Thyroid gland (tissue), 4 donors: Measurements from ENCODE around the gene TBC1D8. TPM values are rescaled to one million over a fixed set of nuclear protein-coding genes. Genes with fewer than 3 reads are reported as not detected.
"Not testable (repeated sequence)": the region's sequence is repeated elsewhere in the genome, so short reads cannot be mapped to it uniquely, and the experiment has no call there.

Experiments
- DNase-seq, 2 donors: peaks; one replicate each; pipeline ENCODE4 v3.0.0-alpha.2; 2019
- H3K27ac ChIP-seq, 3 donors: fragments of 200-600 bp; sonication (generic); 1 replicate in 2 of 3; 2 replicates in 1 of 3; pipeline ENCODE4 v1.5.1; 2016 to 2019; ENCODE audit warnings: mild to moderate bottlenecking in 1 of 3, moderate library complexity in 1 of 3
- H3K27me3 ChIP-seq: fragments of 200-600 bp; sonication (generic); one replicate; pipeline ENCODE4 v1.5.1; 2019
- H3K36me3 ChIP-seq, 2 donors: fragments of 200-600 bp; sonication (generic); one replicate each; pipeline ENCODE4 v1.5.1; 2016 to 2019
- H3K4me1 ChIP-seq, 2 donors: fragments of 200-600 bp; sonication (generic); one replicate each; pipeline ENCODE4 v1.5.1; 2017 to 2019
- H3K4me3 ChIP-seq, 3 donors: fragments of 200-600 bp; sonication (generic); replicated peaks in 1 of 3; 1 replicate in 2 of 3; 2 replicates in 1 of 3; pipeline ENCODE4 v1.5.1; 2016; ENCODE audit warnings: mild to moderate bottlenecking in 1 of 3
- H3K9me3 ChIP-seq: fragments of 200-600 bp; sonication (generic); one replicate; pipeline ENCODE4 v1.5.1; 2017
- POLR2A ChIP-seq, 2 donors: fragments of 450-650 bp; IDR thresholded peaks; one replicate each; pipeline ENCODE4 v1.6.1; 2017; ENCODE audit warnings: antibody characterized with exemption in 2 of 2, mild to moderate bottlenecking in 2 of 2, moderate library complexity in 1 of 2
- WGBS, 2 donors: methylation state at CpG; one replicate each; pipeline ENCODE4 v1.1.5; 2017; 5-methylcytosine and 5-hydroxymethylcytosine counted together
- intact Hi-C: fragments of 100-400 bp; cut with DNase I; formaldehyde crosslinking; loops from one replicate; pipeline ENCODE4 v1.15.1; 2023
- total RNA-seq, 4 donors: library from RNA; depleted of rRNA; stranded (reverse); fragments of >200 nt; gene quantifications; one replicate each; pipeline ENCODE4 v1.2.3, GENCODE V29; 2016
- TF ChIP-seq, protein P1 (sequence below), 6 experiments: fragments of 200-600 bp in 3 of 6; fragments of 450-650 bp in 3 of 6; sonication (generic) in 3 of 6; IDR thresholded peaks; one replicate each; pipeline ENCODE4 v1.5.1; 2016 to 2019; ENCODE audit warnings: antibody characterized with exemption in 6 of 6, mild to moderate bottlenecking in 2 of 6, inconsistent platforms in 1 of 6, moderate library complexity in 1 of 6

Gene TBC1D8
- total RNA-seq, 4 donors from 2014 or later: 16.4 to 36.8 (median 27.1) TPM

DNA sequence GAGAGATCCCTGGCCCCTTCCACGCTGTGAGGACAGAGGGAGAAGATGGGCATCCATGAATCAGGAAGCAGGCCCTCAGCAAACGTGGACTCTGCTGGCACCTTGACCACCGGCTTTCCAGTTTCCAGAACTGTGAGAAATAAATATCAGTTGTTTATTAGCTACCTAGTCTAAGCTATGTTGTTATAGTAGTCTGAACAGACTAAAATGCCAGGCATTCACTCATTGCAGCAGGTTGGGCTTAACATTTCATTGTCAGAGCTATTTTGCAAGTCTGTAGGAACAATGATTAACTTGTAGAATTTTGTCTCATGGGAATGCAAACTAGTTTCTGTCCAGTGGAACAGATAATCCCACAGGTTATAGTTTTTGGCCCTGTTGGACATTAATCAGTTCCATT, 24.8 kb upstream of the TBC1D8 start:
- 83 to 98% methylated on average over 3 of the region's 3 CpGs for WGBS, 2 donors
- Histone ChIP-seq H3K4me3 (no peak overlapping the region), H3K4me1 (no peaks in the 10 kb centered on the region), H3K27ac (no peak overlapping the region), H3K9me3 (no peaks in the 10 kb centered on the region), H3K27me3 (no peaks in the 10 kb centered on the region), H3K36me3 (no peaks in the 10 kb centered on the region)
- TF ChIP-seq, protein P1, sequence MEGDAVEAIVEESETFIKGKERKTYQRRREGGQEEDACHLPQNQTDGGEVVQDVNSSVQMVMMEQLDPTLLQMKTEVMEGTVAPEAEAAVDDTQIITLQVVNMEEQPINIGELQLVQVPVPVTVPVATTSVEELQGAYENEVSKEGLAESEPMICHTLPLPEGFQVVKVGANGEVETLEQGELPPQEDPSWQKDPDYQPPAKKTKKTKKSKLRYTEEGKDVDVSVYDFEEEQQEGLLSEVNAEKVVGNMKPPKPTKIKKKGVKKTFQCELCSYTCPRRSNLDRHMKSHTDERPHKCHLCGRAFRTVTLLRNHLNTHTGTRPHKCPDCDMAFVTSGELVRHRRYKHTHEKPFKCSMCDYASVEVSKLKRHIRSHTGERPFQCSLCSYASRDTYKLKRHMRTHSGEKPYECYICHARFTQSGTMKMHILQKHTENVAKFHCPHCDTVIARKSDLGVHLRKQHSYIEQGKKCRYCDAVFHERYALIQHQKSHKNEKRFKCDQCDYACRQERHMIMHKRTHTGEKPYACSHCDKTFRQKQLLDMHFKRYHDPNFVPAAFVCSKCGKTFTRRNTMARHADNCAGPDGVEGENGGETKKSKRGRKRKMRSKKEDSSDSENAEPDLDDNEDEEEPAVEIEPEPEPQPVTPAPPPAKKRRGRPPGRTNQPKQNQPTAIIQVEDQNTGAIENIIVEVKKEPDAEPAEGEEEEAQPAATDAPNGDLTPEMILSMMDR (IDR thresholded peaks at IDR 0.05): no peak
- no peak for TF ChIP-seq POLR2A (IDR thresholded peaks at IDR 0.05)
- intact Hi-C loops: no loop called here
- DNase-seq: no peak

DNA sequence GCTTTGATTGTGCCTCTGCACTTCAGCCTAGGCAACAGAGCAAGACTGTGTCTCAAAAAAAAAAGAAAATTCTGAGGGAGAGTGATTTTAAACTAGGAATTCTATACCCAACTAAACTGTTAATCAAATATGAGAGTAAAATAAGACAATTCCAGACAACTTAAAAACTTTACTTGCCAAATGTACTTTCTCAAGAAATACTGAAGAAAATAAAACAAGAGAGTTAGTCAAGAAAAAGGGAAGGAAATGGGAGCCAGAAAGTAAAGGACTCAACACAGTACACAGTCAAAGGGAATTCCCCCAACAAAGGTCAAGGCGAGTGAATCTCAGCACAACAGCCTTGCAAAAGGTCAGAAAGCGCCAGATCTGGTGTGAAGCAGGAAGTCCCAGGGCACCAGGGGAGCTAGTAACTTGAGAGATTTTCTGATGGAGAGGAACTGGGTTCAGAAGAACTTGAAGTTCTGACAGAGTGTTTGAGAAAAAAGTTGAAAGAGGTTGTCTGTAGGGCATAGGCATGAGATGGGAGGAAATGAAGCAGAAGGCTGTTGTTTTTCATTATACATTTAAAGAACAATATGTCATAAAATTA, 22.6 kb upstream of the TBC1D8 start:
- 51 to 59% methylated on average over 2 of the region's 2 CpGs for whole genome bisulfite sequencing, 2 donors
- Histone ChIP-seq H3K4me3 (no peak overlapping the region), H3K36me3 (no peaks in the 10 kb centered on the region), H3K27ac (no peak overlapping the region), H3K4me1 (no peaks in the 10 kb centered on the region), H3K27me3 (no peaks in the 10 kb centered on the region), H3K9me3 (no peaks in the 10 kb centered on the region)
- intact Hi-C loops: no loop called here
- no peak for DNase-seq
- TF ChIP-seq, protein P1 (IDR thresholded peaks at IDR 0.05): no peak
- no peak for TF ChIP-seq POLR2A (IDR thresholded peaks at IDR 0.05)

DNA sequence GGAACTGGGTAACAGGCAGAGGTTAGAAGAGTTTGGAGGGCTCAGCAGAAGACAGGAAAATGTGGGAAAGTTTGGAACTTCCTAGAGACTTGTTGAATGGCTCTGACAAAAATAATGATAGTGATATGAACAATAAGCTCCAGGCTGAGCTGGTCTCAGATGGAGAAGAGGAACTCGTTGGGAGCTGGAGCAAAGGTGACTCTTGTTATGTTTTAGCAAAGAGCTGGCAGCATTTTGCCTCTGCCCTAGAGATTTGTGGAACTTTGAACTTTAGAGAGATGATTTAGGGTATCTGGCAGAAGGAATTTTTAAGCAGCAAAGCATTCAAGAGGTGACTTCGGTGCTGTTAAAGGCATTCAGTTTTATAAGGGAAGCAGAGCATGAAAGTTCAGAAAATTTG, 18.6 kb upstream of the TBC1D8 start:
- H3K4me1 ChIP-seq, H3K9me3 ChIP-seq, intact Hi-C loops, H3K4me3 ChIP-seq, H3K27me3 ChIP-seq, H3K36me3 ChIP-seq, DNase-seq, H3K27ac ChIP-seq: not testable (repeated sequence)
- WGBS, 2 donors: 59 to 66% methylated on average over 2 of the region's 2 CpGs

DNA sequence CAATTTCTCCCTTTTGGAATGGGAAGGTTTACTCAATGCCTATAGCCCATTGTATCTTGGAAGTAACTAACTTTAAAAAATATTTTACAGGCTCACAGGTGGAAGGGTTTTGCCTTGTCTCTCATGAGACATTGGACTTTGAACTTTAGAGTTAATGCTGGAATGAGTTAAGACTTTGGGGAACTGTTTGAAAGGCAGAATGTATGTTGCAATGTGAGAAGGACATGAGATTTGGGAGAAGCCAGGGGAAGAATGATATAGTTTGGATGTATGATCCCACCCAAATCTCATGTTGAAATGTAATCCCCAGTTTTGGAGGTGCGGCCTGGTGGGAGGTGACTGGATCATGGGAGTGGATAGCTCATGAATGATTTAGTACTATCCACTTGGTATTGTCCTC, 17.5 kb upstream of the TBC1D8 start:
- H3K4me3 ChIP-seq: no peak overlapping the region
- H3K27me3 ChIP-seq: no peaks in the 10 kb centered on the region
- H3K27ac ChIP-seq: no peak overlapping the region
- 94 to 97% methylated on average over 1 of the region's 1 CpG for WGBS, 2 donors
- H3K36me3 ChIP-seq: no peaks in the 10 kb centered on the region
- H3K4me1 ChIP-seq: no peaks in the 10 kb centered on the region
- no peak for DNase-seq
- TF ChIP-seq, protein P1 (IDR thresholded peaks at IDR 0.05): no peak
- TF ChIP-seq POLR2A (IDR thresholded peaks at IDR 0.05): no peak
- intact Hi-C loops: no loop called here
- H3K9me3 ChIP-seq: no peaks in the 10 kb centered on the region

DNA sequence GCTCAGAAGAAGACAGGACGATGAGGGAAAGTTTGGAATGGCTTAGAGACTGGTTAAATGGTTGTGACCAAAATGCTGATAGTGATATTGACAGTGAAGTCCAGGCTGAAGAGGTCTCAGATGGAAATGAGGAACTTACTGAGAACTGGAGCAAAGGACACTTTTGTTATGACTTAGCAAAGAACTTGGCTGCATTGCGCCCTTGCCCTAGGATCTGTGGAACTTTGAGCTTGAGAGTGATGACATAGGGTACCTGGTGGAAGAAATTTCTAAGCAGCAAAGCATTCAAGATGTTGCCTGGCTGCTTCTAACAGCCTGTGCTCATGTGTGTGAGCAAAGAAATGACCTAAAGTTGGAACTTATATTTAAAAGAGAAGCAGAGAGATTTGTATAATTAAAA, 16.4 kb upstream of the TBC1D8 start:
- H3K4me1 ChIP-seq, H3K9me3 ChIP-seq, H3K27me3 ChIP-seq, H3K36me3 ChIP-seq, H3K4me3 ChIP-seq, intact Hi-C loops, H3K27ac ChIP-seq, DNase-seq: not testable (repeated sequence)
- WGBS, 2 donors: 85 to 92% methylated on average over 2 of the region's 2 CpGs

DNA sequence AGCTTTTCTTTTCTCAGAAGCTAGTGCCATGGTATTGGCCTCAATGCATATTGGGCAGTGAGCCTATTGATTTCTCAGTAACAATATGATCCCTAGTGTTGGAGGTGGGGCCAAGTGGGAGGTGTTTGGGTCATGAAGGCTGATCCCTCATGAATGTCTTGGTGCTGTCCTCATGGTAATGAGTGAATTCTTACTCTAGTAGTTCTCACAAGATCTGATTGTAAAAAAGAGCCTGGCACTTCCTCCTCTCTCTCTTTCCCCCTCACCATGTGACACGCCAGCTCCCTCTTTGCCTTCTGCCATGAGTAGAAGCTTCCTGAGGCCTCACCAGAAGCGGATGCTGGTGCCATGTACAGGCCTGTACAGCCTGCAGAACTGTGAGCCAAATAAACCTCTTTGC, 12.8 kb upstream of the TBC1D8 start:
- no peaks in the 10 kb centered on the region for H3K4me1 ChIP-seq
- TF ChIP-seq POLR2A (IDR thresholded peaks at IDR 0.05): no peak
- TF ChIP-seq, protein P1 (IDR thresholded peaks at IDR 0.05): no peak
- intact Hi-C loops: no loop called here
- H3K27ac ChIP-seq: no peak overlapping the region
- no peaks in the 10 kb centered on the region for H3K36me3 ChIP-seq
- H3K4me3 ChIP-seq: no peak overlapping the region
- no peak for DNase-seq
- 92 to 97% methylated on average over 2 of the region's 2 CpGs for WGBS, 2 donors
- no peaks in the 10 kb centered on the region for H3K9me3 ChIP-seq
- no peaks in the 10 kb centered on the region for H3K27me3 ChIP-seq
